HEK293 (cell line): ENCODE measurements around the gene KIDINS220.

Experiments
- CTCF ChIP-seq: fragments of 450-650 bp; formaldehyde crosslinking; IDR thresholded peaks from 2 replicates; pipeline ENCODE4 v1.5.1; 2016; ENCODE audit warnings: missing biosample characterization, missing genetic modification characterization
- ZNF184 ChIP-seq: fragments of 450-650 bp; IDR thresholded peaks from 2 replicates; pipeline ENCODE4 v1.5.1; 2018; ENCODE audit warnings: missing biosample characterization, mild to moderate bottlenecking, missing genetic modification characterization
- ZNF776 ChIP-seq: fragments of 450-650 bp; formaldehyde crosslinking; IDR thresholded peaks from 2 replicates; pipeline ENCODE4 v1.5.0; 2017; ENCODE audit warnings: missing biosample characterization, missing genetic modification characterization, borderline replicate concordance

- no peak for TF ChIP-seq CTCF (tag by site-specific recombination)
- TF ChIP-seq ZNF184 (tag by site-specific recombination) = no peak
- TF ChIP-seq ZNF776 (tag by site-specific recombination) = no peak
These were observed 16.0 kb upstream of the KIDINS220 start for GRCh38 chr2:8853426-8853825.
